Measurements from ENCODE around the gene ARX.
A peak's percentile ranks its signal among the peaks of the same experiment; 100 is the strongest.

GRCh38 chrX:25020905-25021449 is 5.2 kb upstream of the ARX start:
- no peak for TF ChIP-seq TAF1 (IDR thresholded peaks at IDR 0.05; ENCODE audit: low read depth)
- TF ChIP-seq, protein P1, sequence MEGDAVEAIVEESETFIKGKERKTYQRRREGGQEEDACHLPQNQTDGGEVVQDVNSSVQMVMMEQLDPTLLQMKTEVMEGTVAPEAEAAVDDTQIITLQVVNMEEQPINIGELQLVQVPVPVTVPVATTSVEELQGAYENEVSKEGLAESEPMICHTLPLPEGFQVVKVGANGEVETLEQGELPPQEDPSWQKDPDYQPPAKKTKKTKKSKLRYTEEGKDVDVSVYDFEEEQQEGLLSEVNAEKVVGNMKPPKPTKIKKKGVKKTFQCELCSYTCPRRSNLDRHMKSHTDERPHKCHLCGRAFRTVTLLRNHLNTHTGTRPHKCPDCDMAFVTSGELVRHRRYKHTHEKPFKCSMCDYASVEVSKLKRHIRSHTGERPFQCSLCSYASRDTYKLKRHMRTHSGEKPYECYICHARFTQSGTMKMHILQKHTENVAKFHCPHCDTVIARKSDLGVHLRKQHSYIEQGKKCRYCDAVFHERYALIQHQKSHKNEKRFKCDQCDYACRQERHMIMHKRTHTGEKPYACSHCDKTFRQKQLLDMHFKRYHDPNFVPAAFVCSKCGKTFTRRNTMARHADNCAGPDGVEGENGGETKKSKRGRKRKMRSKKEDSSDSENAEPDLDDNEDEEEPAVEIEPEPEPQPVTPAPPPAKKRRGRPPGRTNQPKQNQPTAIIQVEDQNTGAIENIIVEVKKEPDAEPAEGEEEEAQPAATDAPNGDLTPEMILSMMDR (IDR thresholded peaks at IDR 0.05; ENCODE audit: poor library complexity, severe bottlenecking), result peak; percentile 45

All from neural cell (in vitro differentiated cells).